HG02870 (cell line): ENCODE measurements around the gene DZIP1L.

Source experiments
- ATAC-seq: cut with Tn5 transposase; IDR thresholded peaks from one replicate; pipeline ENCODE4 v1.9.1; 2021; ENCODE audit warnings: mild to moderate bottlenecking, moderate library complexity; ENCODE audit not compliant: unreplicated experiment

Gene DZIP1L

DNA sequence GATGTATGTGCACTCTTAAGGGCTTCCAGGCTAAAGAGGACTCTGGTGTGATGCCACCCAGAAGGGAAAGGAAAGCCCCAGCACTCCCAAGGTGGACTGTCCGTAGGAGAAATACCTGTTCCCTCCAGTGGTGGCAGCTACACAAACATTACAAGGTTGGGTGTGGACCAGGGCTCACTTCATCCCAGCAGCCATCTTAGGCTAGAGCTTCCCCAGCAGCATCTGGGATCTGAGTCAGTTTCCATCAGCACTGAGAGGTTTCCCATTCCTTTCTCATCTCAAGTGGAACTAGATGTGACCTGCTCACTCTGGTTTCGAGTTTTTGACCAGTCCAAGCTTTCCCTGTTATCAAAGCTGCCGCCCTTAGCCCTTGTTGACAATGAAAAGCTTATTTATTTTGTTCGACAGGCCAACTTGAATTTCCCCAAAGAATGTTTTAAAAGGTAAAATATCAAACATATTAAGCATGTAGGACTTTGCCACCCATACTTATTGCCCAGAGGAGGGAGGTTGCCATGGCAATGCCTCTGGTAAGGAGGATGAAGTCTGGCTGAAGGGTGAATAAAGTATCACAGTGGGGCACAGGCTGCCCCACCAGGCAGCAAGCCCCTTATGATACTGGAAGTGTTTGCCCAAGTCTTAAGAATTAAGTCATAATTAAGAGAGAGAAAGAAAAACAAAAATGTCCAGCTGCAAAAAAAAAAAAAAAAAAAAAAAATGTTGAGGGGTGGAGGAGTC, 76.5 kb downstream of the DZIP1L start:
- no peak for ATAC-seq

DNA sequence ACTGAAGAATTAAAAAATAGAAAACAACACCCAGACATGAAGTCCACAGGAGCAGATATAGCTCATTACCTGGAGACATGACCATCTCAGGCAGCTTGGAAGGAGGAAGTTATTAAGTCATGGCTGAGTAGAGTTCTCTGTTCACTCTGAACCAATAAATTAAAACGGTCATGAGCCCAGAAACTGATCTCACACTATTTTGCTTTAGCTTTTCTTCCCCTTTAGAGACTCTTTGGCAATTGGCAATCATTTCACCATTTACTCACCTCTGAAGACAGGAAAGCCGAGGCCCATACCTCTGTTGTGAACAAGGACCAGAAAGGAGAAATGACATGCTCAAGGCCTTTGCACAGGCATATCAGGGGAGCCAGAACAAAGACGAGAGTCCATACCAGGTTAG, 78.8 kb downstream of the DZIP1L start:
- peak; percentile 42 for ATAC-seq

DNA sequence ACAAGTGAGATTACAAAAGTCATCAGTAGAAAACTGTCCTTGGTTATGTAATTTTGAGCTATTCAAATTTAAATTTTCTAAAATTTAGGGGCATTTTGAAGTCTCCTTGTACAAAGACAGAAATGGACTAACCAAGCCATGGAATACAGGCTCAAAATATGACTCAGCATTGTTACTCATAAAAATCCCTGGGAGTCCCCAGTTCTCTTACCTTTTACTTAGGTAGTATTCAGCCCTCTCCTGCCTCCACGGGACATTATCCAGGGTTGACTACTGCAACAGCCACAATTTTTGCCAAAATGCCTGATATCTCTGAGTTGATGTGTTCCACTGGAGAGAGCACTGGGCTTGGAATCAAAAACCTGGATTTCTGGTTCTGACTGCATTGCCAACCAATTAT, 80.5 kb downstream of the DZIP1L start:
- no peak for ATAC-seq

DNA sequence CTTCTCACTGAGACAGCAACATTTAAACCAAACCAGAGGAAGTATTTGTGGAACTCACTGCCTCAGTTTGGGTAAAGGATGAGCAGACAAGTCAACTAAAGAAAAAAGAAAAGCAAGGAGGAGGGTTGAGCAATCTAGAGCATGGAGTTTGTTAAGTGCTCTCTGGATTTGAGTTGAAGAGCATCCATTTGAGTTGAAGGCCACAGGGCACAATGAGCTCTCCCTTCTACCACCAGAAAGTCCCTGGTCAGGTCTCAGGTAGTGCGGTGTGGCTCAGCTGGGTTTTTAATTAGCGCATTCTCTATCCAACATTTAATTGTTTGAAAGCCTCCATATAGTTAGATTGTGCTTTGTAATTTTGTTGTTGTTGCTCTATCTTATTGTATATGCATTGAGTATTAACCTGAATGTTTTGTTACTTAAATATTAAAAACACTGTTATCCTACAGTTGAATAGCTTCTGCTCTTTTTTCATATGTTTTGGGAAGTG, 82.2 kb downstream of the DZIP1L start:
- ATAC-seq, result peak; percentile 33

DNA sequence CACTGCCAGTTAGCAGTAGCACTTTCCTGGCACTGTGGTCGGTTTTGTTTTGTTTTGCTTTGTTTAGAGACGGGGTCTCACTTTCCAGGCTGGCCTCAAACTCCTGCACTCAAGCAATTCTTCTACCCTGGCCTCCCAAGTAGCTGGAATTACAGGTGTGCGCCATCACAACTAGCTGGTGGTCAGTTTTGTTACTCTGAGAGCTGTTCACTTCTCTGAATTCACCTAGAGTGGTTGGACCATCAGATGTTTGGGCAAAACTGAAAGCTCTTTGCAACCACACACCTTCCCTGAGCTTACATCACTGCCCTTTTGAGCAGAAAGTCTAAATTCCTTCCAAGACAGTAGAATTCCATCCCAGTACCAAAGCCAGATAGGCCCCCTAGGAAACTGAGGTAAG, 82.8 kb downstream of the DZIP1L start:
- ATAC-seq, result peak; percentile 40

DNA sequence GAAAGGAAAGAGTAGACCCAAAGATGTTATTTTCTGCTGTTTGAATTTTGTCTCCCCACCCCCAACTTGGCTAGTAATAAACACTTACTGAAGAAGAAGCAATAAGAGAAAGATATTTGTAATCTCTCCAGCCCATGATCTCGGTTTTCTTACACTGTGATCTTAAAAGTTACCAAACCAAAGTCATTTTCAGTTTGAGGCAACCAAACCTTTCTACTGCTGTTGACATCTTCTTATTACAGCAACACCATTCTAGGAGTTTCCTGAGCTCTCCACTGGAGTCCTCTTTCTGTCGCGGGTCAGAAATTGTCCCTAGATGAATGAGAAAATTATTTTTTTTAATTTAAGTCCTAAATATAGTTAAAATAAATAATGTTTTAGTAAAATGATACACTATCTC, 83.9 kb downstream of the DZIP1L start:
- ATAC-seq, result no peak

DNA sequence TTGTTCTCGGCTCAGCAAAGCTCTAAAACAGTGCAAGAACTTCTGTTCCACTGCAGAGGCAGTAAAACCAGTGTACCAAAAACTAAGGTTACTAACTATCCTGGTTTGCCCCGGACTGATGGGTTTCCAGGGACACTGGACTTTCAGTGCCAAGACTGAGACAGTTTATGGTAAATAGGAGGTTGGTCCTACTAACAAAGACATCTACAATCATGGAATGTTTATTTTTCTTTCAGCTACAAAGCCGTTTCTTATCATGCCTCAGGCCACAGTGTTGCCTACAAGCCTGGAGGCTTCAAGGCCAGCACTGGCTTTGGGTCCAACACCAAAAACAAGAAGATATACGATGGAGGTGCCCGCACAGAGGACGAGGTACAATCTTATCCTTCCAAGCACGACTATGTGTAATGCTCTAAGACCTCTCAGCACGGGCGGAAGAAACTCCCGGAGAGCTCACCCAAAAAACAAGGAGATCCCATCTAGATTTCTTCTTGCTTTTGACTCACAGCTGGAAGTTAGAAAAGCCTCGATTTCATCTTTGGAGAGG, 84.6 kb downstream of the DZIP1L start:
- no peak for ATAC-seq

DNA sequence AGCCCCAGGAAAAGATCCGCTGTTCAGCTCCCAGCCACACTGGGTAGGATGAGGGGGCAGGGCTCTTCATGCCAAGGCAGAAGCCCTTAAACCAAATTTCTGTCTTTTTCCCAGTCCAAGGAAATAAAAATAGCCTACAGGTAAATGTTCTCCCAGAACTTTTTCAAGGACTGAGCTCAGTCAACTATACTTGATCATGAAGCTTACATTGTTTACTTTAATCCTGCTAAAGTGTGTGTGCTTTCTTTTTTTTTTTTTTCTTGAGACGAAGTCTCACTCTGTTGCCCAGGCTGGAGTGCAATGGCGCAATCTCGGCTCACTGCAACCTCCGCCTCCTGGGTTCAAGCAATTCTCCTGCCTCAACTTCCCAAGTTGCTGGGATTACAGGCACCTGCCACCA, 87.6 kb downstream of the DZIP1L start:
- no peak for ATAC-seq

DNA sequence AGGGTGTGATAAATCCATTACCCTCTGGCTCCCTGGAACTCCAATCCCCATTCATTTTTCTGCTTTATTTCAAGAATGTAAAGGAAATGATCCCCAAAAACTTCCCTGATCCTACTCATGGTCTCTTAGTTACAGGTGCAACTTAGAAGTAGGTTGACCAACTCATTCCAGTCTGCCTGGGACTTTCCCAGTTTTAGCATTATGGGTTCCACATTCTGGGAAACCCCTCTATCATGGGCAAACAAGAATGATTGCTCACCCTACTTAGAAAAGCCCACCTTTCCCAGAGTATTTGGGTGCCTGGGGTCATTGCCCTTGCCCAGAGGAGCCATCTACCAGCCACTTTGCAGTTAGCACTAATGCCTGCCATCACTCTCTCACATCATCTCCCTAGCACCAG, 89.9 kb downstream of the DZIP1L start:
- ATAC-seq, result no peak

DNA sequence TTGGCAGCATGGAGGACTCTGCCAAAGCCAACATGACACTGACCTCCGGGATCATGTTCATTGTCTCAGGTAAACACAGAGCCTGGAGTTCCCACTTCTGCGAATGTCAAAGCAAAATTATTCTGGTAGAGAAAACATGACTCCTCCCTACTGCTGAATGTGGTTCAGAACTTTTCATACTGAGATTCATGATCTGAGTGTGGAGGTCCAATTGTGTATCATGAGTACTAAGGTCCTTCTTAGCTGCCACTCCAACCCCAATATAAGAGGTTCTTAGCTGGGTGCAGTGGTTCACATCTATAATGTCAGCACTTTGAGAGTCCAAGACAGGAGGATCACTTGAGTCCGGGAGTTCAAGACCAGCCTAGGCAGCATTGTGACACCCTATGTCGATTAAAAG, 91.7 kb downstream of the DZIP1L start:
- ATAC-seq, result peak; percentile 60

DNA sequence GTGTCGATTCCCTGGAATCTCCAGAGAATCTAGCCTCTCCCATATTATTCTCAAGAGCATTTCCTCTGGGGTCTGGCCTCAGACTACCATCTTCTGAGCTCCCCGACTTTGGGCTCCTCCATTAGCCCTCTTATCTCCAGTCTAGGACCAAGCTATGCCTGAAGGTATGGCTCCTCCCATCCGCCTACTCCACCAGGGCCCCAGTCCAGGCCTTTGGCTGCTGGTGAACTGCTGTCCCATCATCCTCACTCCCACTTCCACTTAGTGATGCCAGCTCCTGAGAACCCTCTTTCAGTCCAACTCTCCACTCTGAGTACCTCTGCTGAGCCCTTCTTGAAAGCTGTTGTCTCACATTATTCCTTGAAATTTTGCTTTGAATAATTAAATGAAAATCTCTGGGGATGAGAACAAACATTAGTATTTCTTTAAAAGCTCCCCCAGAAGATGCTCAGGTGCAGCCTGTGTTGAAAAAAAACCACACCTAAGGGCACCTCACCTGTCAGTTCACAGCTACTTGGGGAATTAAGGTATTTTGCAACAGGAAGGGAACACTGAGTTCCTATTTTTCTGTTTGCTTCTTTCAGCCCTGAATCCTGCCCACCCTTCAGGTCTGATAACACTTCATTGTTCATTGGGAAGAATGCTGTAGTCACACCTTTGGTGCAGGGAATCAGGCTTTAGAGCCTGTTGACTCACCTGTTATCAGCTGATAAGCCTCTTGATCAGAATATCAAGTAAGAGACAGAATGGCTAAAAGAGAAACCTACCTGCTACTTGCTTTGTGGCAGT, 95.9 kb downstream of the DZIP1L start:
- no peak for ATAC-seq

DNA sequence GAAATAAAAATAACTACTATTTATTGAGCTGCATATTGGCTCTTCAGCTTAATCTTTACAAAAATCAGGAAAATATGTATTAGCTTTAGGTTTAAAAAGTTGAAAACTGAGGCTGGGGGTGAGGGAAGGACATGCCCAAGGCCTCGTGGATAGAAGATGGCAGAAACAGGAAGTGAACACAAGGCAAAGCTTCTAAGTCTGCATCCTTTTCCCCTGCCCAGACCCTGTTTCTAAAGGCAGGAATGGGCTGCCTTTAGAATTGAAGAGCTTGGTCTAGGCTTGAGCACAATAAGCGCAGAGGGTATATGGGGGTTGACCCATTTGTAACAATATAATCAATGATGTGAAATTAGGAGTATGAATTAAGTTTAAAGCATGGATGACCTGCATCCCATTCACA, 99.3 kb downstream of the DZIP1L start:
- no peak for ATAC-seq

DNA sequence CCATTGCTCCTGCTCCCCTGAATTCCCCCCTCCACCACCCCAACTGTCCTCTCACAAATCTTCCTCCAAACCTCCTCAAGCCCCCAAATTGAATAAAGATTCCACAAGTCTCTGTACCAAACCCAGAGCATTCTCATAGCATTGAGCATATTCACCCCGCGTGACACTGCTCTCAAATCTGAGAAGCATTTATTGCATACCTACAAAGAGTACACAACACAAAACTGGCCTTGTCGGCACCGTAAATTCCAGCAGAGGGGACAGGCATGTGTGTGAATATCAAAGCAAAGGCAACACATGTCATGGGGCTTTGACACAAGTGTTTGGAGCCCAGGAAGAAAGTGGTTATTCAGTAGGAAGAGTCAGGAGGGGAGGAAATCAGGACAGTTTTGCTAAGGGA, 102.9 kb downstream of the DZIP1L start:
- no peak for ATAC-seq
